Kidney (tissue), 14 donors: ENCODE results near the gene TENT4B. TPM values are rescaled to one million over a fixed set of nuclear protein-coding genes. Genes with fewer than 3 reads are reported as not detected.

Experiments
- DNase-seq, 5 donors: peaks; one replicate each; pipeline ENCODE4 v3.0.0-alpha.2; 2013 to 2020
- FAIRE-seq: peaks from 2 replicates; lab custom pipeline; 2012; peaks lifted over from hg19 to GRCh38; lab: Jason Lieb, UNC
- H3K27ac ChIP-seq, 2 donors: one replicate each; pipeline ENCODE4 v1.7.0; 2013; ENCODE audit warnings: low read depth in 2 of 2, low read length in 2 of 2, inconsistent platforms in 1 of 2
- H3K27me3 ChIP-seq: one replicate; pipeline ENCODE4 v1.7.1; 2013; ENCODE audit warnings: low read length, inconsistent platforms; ENCODE audit not compliant: control insufficient read depth, insufficient read depth
- H3K36me3 ChIP-seq, 3 donors: one replicate each; pipeline versions ENCODE4 v1.7.0 to v1.7.1; 2013; ENCODE audit warnings: low read length in 3 of 3, control low read depth in 1 of 3, inconsistent platforms in 1 of 3; ENCODE audit not compliant: insufficient read depth in 3 of 3, control insufficient read depth in 2 of 3
- H3K4me1 ChIP-seq, 3 donors: one replicate each; pipeline versions ENCODE4 v1.7.0 to v1.7.1; 2013; ENCODE audit warnings: low read length in 3 of 3, inconsistent platforms in 1 of 3, low read depth in 1 of 3; ENCODE audit not compliant: control insufficient read depth in 2 of 3, insufficient read depth in 2 of 3
- H3K4me3 ChIP-seq, 3 donors: one replicate each; pipeline versions ENCODE4 v1.7.0 to v1.8.1; 2013; ENCODE audit warnings: low read length in 3 of 3, control low read depth in 1 of 3, inconsistent platforms in 1 of 3
- H3K9ac ChIP-seq, 3 donors: one replicate each; pipeline versions ENCODE4 v1.7.0 to v1.7.1; 2013; ENCODE audit warnings: low read length in 3 of 3, control low read depth in 1 of 3, inconsistent platforms in 1 of 3
- H3K9me3 ChIP-seq, 3 donors: one replicate each; pipeline versions ENCODE4 v1.7.0 to v1.7.1; 2013; ENCODE audit warnings: low read length in 3 of 3, control low read depth in 1 of 3, inconsistent platforms in 1 of 3; ENCODE audit not compliant: control insufficient read depth in 2 of 3, insufficient read depth in 1 of 3
- CTCF ChIP-seq: IDR thresholded peaks from 3 replicates; pipeline ENCODE4 v1.5.1; 2012; ENCODE audit warnings: mild to moderate bottlenecking, moderate library complexity, borderline replicate concordance; ENCODE audit not compliant: insufficient read depth; ENCODE audit errors: extremely low read depth
- intact Hi-C: fragments of 100-400 bp; cut with DNase I; formaldehyde crosslinking; loops from one replicate; pipeline ENCODE4 v1.11.1; 2022
- polyA plus RNA-seq: library from polyadenylated mRNA; stranded (reverse); fragments of 350-450 nt; fragmentation: Illumina TruSeq; extraction: RNeasy Lipid Tissue Mini Kit (QIAGEN cat#74804); gene quantifications from one replicate; pipeline ENCODE4 v1.2.3, GENCODE V29; 2014; ENCODE audit warnings: low read depth, low replicate concordance; ENCODE audit not compliant: insufficient read depth
- total RNA-seq: library from RNA; stranded (reverse); fragmentation: NEBNext Ultra II Directional; extraction: Animal tissue kit (Norgen Biotek cat#: 25700); gene quantifications from one replicate; pipeline ENCODE4 v1.2.1, GENCODE V29; 2021
- donor health status: control.
- donor health status: control.
- donor health status: control.
- donor health status: control.
- donor health status: control.
- donor health status: DM: yes; HTN: yes; CAD: no.
- donor health status: Normal renal cell carcinoma (clear cell type).

TENT4B gene
- total and polyA plus RNA-seq, 2 donors from 2014 or later, result 4.7 to 13.2 TPM

- Histone ChIP-seq H3K4me1 (peaks cover 0 to 5% (median 3%) of the 10 kb centered on the region in 3 donors), H3K27ac (no peak overlapping the region), H3K9me3 (no peaks in the 10 kb centered on the region), H3K27me3 (no peaks in the 10 kb centered on the region), H3K4me3 (no peak overlapping the region), H3K9ac (no peak overlapping the region), H3K36me3 (no peaks in the 10 kb centered on the region)
- TF ChIP-seq CTCF, result no peak
- FAIRE-seq (no peak), DNase-seq (no peak)
- intact Hi-C loops, result no loop called here
Measured at GRCh38 chr16:50144211-50144610, 8.9 kb upstream of the TENT4B start.

- no peak overlapping the region for H3K4me3 ChIP-seq
- FAIRE-seq, result peak; percentile 77
- no peaks in the 10 kb centered on the region for H3K36me3 ChIP-seq
- H3K4me1 ChIP-seq, result peaks cover 0 to 8% (median 3%) of the 10 kb centered on the region in 3 donors
- TF ChIP-seq CTCF, result no peak
- DNase-seq, result peak in 3 of 5 donors; percentile 39 to 89 (median 79)
- H3K27ac ChIP-seq, result peak overlapping the region in 1 of 2 donors; percentile 37
- intact Hi-C loops, result no loop called here
- no peaks in the 10 kb centered on the region for H3K9me3 ChIP-seq
- H3K27me3 ChIP-seq, result no peaks in the 10 kb centered on the region
- no peak overlapping the region for H3K9ac ChIP-seq
Measured at GRCh38 chr16:50146479-50147435, 6.3 kb upstream of the TENT4B start.

- no peak overlapping the region for H3K27ac ChIP-seq
- no peak overlapping the region for H3K4me3 ChIP-seq
- H3K4me1 ChIP-seq, result peaks cover 0 to 13% (median 12%) of the 10 kb centered on the region in 3 donors
- H3K27me3 ChIP-seq, result no peaks in the 10 kb centered on the region
- no peak for DNase-seq
- H3K9ac ChIP-seq, result no peak overlapping the region
- FAIRE-seq, result no peak
- no peaks in the 10 kb centered on the region for H3K9me3 ChIP-seq
- H3K36me3 ChIP-seq, result no peaks in the 10 kb centered on the region
- no peak for TF ChIP-seq CTCF
- intact Hi-C loops, result no loop called here
Measured at GRCh38 chr16:50151322-50151721, 1.8 kb upstream of the TENT4B start.
